ENCODE results near the gene PSMC1.

Gene PSMC1

DNA sequence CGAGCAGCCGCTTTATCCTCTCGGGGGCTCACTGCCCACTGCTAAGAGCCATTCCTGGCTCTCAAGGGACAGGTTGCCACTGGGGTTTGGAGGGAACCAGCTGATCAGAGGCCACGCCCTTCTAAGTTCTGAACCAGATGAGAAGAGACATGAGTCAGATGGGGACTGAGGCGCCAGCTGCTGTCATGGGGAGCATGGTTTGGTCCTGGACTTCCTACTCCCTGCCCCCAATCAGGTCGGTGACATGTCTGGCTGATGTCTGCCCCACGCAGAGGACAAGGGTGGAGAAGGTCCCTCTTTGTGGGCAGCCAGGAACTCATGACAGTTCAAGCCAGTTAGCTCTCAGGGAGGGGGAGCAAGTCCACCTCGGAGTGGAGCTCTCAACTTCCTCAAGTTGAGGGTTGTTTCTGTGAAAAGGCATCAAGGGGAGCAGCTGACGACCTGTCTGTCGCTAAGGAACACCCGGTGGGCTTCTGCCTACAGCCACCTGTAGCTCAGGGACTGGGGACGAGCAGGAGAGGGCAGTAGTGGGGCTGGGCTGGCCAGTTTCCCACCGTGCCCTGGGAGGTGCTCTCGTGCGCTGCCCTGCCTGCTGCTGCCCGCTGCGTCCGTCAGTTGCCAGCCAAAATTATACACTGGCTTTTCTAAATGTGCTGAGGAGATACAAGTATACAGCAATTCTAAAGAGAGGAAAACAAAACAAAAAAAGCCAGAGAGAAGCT is 20.5 kb downstream of the PSMC1 start:
- DNase-seq: no peak

DNA sequence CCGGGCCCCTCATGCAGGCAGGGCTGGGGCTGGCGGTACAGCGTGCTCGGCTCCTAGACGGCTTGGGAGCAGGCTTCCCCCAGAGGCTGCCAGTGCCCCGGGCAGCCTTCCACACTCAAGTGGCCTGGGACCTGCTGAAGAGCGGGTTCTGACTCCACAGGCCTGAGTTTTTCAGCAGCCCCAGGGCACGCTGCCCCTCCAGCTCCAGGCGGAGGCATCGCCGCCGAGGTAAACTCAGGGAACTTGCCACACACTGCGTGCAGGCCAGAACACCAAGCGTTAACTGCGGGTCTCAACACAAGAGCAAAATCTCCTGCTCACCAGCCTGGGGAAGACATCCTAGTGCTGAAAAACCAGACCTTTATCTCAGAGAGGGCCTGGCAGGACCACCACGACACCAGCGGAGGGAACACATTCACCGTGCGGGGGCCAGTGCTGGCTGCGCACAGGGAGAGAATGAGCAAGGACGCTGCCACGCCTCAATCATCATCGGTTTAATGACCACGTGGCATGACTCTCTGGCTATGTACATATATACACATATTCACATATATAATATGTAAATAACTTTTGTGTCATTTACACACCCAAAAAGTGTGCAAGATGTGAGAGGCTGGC is 21.3 kb downstream of the PSMC1 start:
- DNase-seq: no peak

DNA sequence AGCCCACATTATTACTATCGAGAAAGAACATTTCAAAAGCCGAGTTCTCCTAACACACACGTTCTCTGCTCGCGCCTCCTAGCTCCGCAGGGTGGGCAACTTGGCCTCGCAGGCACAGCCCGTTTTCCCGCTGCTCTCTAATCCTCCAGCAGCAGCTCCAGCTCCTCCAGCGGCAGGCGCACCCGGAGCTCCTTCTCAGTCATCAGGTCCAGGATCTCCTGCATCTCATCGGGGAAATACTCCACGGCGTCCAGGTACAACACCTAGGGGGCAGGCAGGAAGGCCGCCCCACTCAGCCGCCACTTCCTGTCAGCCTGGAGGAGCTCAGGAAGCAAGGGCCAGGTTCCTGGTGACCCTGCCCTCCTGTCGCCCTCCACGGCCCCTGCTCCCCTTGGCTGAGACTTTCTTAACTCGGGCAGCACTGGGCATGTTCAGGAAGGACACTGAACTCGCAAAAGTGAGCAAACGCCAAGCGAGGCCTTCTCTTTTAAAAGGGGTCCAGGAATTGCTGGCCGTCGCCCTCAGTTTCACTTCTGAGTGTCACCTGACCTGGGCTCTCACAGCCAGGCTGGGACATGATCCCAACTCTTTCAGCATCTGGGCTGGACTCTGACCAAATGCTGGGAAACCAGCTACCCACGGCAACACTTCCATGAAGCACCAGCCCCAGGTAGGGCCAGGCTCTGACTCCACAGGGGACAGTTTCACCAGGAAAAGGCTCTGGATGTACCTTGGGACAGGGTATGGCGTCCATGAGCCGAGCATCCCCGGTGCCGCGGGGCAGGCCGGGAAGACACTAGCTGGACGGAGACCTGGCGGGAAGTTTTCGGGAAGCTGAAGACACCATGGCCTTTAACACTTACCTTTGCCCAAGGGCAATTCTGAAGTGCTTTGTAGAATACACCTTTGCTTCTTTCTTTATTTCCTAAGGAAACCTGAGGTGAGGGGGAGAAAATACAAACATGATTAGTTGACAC is 22.1 kb downstream of the PSMC1 start:
- DNase-seq: no peak

DNA sequence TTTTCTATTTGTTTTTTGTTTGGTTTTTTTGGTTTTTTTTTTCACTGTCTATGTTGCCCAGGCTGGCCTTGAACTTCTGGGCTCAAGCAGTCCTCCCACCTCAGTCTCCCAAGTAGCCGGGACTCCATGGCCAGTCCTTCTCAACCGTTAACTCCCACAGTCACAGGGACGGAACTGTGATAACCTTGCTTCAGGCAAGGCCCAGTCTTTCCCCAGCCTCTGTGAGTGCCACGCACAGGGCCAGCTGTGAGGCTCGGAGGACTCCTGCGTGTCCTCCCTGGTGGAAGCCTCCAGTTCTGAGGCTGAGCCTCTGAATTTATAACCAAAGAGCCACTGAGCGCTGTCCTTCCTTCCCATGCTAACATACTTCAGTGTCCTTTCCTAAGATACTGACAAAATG is 23.7 kb downstream of the PSMC1 start:
- no peak for DNase-seq

DNA sequence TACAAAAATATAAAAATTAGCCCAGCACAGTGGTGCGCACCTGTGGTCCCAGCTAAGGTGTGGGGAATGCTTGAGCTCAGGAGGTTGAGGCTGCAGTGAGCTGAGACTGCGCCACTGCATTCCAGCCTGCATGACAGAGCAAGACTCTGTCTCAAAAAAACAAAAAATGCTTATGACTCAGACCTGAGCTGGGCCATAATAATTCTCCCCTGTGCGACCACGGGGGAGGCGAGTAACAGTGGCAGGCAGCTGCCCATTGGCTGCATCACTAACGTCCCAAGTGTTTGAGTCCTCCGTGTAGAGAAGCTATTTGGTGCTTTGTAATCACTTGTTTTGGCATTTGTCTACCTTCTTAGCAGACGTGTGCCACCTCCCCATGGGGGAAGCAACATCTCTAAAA is 24.9 kb downstream of the PSMC1 start:
- DNase-seq: no peak

DNA sequence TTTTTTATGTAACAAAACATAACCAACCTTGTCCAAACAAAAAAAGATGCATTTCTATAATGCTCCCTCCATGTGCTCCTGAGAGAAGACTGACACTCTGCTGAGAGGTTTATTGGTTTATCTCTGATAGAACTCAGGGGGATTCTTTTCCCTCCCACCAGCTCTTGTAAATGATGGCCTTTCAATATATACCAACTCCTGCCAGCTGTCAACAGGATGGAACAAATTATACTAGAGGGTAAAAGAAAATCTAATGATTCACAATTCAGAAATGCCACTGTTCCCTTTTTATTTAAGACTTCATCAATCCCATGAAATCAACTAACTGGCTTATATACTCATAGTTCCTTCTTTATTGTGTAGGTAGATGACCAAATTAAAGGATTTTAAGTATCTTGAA is 25.4 kb downstream of the PSMC1 start:
- DNase-seq: no peak

DNA sequence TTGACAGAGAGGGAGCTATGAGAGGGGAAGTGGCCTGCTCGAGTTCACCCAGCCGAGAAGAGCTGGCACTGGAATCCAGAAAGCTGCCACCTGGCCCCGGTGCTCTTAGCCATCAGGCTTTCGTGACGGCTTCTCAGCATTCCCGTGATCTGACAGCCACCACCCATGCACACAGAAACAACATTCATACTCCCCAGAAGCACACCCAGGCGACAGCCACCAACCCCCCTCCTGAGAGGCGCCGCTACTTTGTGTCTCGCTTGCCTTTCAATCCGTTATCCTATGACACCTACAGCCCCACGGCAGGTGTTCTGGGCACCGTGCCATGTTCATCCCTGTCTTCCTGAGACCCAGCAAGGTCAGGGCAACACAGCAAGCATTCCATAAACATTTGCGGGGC is 31.4 kb downstream of the PSMC1 start:
- no peak for DNase-seq

DNA sequence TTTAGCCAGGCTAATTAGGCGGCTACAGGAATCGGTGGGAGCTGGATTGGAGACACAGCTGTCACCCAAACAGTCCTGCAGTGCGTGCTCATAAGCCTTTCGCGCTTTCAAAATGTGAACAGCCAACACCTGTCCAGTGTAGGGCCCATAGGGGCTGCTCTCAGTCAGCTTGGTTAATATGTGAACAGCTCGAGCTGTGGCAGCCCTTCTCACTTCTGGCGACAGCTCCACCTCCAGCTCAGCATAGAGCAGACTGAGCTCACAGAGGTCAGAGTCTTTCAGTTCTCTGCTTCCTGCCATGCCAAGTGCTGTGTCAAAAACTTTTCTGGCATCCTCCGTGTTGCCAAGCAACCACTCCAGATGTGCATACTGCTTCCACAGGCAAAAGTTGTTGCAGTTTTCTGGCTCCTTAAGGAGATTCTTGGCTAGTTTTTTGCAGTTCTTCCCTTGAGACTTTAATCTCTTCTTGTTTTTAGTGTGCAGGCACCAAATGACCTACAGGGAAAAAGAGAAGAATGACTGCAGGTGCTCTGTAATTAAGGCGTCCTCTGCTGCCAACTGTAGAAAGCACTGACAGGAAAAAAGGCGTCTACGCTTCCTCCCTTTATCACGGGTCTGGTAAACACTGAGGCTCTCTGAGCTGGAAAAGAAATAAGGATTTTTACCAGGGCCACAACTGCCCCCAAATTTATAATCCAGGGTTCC is 32.5 kb downstream of the PSMC1 start:
- no peak for DNase-seq

DNA sequence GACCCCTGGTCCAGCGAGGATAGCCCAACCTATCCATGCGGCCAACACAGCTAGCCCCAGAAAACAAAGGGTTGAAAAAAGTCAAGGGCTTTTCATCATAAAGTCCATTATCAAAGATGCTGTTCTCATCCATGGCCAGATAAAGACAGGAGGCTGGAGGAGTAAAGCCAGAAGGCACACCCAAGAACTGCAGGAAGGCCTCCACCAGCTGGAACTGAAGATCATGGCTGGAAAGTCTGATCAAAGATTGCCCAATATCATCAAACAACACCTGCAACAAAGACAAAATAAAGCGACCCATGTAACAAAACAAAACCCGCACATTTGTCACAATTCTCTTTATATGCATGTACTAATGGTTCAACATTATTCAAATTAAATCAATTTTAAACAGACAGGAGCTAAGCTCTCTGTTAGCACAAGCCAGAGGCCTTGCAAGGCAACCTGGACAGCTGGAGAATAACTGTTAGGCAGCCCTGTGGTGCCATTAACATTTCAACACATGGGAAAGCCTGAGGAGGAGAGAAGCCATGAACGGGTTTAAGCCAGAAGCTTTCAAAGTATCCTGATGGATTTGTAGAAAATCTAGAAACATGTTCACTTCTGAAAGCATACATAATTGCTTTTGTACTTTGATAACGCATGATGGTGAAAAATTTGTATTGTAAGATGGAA is 34.1 kb downstream of the PSMC1 start:
- no peak for DNase-seq

DNA sequence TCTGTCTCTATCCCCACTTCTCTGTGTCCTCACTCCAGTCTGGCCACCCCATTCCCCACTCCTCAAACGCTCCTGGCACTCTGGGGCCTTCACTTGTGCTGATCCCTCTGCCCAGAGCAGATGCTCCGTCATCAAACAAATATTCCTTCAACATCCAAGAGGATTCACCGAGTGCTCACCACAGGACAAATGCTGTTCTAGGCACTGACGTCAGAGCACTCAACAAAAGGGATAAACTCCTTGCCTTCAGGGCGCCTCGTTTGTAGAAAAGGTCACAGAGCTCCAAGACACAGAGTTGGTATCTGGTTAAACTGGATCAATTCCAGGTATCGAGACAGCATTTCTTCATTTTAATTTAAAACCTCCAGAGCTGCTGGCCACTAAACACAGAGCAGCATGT is 35.3 kb downstream of the PSMC1 start:
- DNase-seq: no peak

DNA sequence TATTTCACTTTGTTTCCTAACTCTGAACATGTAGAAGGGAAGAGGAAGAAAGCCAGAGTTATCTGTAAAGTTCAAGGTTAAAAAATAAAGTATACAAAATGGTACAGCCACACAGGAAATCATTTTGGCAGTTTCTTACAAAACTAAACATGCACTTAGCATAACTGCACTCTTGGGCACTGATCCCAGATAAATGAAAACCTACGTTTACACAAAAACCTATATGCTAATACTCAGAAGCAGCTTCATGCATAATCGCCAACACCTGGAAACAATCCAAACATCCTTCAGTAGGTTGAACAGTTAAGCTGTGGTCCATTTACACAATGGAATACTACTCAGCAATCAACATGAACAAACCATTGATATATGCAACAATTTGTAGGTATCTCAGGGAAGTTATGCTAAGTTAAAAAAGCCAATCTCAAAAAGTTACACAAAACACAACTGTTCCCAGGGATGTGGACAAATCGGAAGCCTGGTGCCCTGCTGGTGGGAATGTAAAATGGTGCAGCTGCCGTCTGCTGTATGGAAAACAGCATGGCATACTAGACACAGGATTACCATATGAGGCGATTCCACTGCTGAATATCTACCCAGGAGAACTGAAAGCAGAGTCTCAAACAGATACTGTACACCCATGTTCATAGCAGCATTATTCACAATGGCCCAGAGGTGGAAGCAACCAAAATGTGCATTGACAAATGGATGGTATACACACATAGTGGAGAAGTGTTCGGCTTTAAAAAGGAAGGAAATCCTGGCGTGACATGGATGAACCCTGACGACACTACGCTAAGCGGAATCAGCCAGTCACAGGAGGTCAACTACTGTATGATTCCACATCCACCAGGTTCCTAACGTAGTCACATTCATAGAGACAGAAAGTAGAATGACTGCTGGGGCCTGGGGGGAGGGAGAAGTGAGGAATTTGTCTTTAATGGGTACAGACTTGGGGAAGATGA is 37.7 kb downstream of the PSMC1 start:
- no peak for DNase-seq

DNA sequence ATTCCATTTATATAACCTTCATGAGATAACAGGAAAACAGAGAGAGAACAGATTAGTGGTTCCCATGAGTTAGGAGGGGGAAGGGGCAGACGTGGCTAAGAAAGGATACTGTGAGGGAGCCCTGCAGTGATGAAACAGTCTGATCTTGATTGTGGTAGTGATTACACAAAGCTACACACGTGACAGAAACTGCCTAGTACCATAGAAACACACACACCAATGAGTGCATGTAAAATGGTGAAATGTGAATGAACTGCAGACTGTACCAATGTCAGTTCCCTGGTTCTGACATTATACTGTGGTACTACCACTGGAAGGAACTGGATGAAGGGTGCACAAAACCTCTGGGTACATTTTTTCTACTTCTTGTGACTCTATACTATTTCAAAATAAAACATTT is 38.5 kb downstream of the PSMC1 start:
- DNase-seq: no peak

DNA sequence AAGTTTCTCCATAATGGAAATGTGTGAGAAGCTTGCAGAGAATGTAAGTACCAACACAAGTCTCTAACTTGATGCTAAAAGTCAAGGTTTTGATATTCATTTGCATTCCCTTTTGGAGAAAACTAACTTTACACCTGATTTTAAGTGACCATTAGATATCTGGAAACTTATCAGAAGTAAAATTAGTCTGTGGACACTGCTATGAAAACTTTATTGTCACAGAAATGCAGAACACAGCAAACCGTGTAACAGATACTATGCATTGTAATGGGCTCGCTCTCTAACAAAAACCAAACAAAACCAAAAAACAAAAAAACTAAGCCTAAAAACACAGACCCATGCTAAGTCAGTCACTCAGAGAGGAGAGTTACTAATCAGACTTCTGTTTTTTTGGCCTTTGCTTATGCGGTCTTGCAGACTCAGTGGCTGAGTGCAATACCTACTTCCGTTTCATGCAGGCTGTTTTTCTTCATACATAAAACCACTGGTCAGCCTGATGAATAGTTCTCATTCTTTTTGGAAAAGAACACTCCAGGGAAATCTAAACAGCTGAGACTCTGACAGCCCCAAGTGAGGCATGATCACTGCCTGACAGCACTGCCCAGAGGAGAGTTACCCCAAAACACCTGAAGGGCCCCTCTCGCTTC is 39.6 kb downstream of the PSMC1 start:
- no peak for DNase-seq

DNA sequence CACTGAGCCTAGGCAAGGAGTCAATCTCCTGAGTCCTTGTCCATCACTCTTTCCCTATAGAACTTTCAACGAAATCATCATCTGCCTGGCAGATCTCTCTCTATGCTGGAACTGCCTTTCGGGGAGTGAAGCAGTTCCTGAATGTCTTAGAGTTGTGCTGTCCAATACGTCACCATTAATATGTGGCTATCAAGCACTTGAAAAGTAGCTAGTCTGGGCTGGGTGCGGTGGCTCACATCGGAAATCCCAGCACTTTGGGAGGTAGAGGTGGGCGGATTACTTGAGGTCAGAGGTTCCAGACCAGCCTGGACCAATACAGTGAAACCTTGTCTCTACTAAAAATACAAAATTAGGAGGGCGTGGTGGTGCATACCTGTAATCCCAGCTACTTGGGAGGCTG is 40.3 kb downstream of the PSMC1 start:
- DNase-seq: no peak

DNA sequence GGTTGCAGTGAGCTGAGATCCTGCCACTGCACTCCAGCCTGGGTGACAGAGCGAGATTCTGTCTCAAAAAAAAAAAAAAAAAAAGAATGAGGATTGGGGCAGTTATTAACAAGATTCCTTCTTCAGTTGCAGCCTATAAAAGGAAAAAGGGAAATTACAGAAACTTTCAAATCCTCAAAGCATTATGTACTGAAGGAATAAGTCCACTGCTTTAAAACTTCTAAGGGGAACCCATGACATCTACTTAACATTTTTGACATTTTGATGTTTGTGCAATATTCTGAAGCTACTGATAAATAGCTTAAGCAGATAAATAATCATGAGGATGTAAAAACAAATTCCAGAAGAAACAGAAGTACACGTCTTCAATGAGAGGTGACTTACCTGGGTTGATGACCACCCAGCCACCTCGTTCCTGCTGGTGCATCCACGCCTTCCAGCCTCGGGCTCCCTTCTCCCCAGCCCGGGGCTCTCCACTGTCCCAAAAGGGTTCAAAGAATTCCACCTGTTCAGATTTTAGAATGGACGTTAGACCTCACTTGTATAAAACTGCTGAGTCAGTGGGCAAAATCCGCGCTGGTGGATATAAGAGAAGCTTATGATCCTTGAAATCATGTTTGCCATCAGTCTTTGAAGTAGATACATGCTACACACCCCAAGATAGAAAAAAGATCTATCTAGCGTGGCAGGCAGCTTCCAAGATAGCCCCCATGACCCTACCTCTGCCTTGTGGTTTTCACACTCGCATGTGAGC is 41.7 kb downstream of the PSMC1 start:
- DNase-seq: no peak

DNA sequence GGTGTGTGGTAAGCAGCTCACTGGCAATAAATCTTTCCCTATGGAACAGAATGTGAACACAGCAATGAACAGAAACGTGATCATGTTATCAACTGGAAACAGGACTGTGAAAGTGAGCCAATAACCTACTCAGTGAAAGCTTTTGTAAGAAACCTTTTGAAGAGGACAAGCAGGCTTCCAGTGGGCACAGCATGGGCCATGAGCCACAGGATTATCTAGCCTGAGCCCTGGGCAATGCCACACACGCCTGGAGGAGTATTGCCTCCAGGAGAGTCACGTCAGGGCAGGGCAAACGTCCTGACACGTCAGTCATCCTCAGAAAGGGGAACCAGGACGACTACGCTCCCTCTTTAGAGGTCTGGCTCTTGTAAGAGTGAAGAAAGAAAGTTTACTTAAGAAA is 43.1 kb downstream of the PSMC1 start:
- DNase-seq: no peak

DNA sequence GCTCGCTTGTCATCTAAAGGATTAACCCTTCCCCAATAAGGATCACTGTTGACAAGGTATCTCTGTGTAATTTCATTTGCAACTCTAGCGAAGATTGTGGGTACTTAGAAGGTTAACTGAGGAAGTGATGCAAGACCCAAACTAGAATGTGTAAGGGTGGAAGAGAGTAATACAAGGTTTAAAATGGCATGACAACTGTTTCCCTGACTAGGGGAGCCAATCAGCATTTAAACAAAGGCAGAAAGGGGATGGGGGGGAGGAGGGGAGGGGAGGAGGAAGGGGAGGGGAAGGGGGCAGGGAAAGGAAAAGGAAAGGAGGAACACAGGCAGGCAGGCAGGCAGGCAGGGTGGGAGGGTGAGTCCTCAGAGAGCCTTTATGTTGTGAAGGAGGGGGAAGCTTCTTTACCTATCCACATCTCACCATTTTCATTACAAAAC is 44.3 kb downstream of the PSMC1 start:
- DNase-seq: no peak

DNA sequence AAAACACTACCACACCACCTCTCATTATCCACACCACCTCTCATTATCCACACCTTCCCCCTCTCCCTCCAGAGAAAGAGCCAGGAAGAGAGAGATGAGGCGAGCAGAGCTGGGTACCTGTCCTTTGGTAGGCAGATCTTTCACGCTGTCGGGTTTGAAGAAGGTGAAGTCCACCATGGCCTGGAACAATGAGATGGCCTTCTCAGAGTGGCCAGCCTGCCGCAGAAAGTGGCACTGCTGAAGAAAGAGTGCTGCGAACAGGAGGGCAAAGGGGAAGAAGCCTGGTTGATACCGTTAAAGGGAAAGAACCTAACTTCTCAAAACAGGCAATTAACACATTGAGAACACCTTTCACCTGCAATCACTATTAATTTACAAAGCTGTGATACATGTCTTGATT is 44.8 kb downstream of the PSMC1 start:
- DNase-seq: no peak

DNA sequence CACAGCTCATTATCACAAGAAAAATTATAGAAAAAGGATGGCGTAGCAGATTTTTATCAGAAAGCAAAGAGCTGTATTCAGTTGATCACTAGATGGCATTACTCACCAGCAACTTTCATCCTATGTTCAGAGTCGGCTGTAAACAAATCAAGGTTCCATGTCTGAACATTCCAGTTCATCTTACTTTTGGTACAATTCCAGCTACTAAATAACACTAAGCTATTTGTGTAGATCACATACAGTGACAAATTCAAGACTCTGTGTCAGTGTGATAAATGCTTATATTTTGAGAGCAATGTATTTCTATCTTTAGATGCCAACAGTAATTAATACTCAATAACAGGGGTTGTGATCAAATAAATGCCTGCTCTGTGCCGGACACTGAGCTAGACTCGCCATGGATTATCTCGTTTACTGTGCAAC is 45.3 kb downstream of the PSMC1 start:
- DNase-seq: no peak

Measured in activated naive CD4-positive, alpha-beta T cell (primary cell).